Epithelial cell of proximal tubule (primary cell): ENCODE results near the gene ANO9. TPM values are rescaled to one million over a fixed set of nuclear protein-coding genes. Genes with fewer than 3 reads are reported as not detected.

Source experiments
- DNase-seq: peaks from one replicate; pipeline ENCODE4 v3.0.0-alpha.2; 2011; ENCODE audit warnings: low read depth
- H3K4me3 ChIP-seq: 2 replicates; pipeline ENCODE4 v1.5.1; 2011; ENCODE audit warnings: low read depth, mild to moderate bottlenecking, low read length
- CTCF ChIP-seq: conservative IDR thresholded peaks from 2 replicates; pipeline ENCODE4 v1.5.1; 2012; ENCODE audit warnings: low read depth, mild to moderate bottlenecking, low read length
- total RNA-seq: library from RNA; depleted of rRNA; stranded (reverse); fragments of >200 nt; gene quantifications from 2 replicates; pipeline ENCODE4 v1.2.3, GENCODE V29; 2015

ANO9 gene
- total RNA-seq, 1 donor from 2014 or later: 20.1 TPM

GRCh38 chr11:424232-424631 is 17.6 kb downstream of the ANO9 start:
- H3K4me3 ChIP-seq: no peak overlapping the region
- no peak for TF ChIP-seq CTCF

GRCh38 chr11:422249-422656 is 19.6 kb downstream of the ANO9 start:
- no peak for TF ChIP-seq CTCF
- no peak overlapping the region for H3K4me3 ChIP-seq
- DNase-seq: no peak

More at GRCh38 chr11:424232-424631, 17.6 kb downstream of the ANO9 start:
- DNase-seq: no peak

- H3K4me3 ChIP-seq: no peak overlapping the region
- no peak for DNase-seq
- no peak for TF ChIP-seq CTCF
These were observed 20.9 kb downstream of the ANO9 start for GRCh38 chr11:420911-421321.

GRCh38 chr11:420054-420910 is 21.5 kb downstream of the ANO9 start:
- H3K4me3 ChIP-seq: no peak overlapping the region
- no peak for DNase-seq
- no peak for TF ChIP-seq CTCF

- TF ChIP-seq CTCF: no peak
- no peak overlapping the region for H3K4me3 ChIP-seq
These were observed 22.4 kb downstream of the ANO9 start for GRCh38 chr11:419248-420005.

GRCh38 chr11:418343-419247 is 23.2 kb downstream of the ANO9 start:
- TF ChIP-seq CTCF: no peak
- no peak for DNase-seq
- H3K4me3 ChIP-seq: no peak overlapping the region

More at GRCh38 chr11:419248-420005, 22.4 kb downstream of the ANO9 start:
- no peak for DNase-seq
